WERI-Rb-1 (cell line): ENCODE measurements around the gene AK2.

Experiments
- DNase-seq: peaks from one replicate; pipeline ENCODE4 v3.0.0-alpha.2; 2020
- H3K27ac ChIP-seq: fragments of 250-450 bp; sonication (Bioruptor Pico); 2 replicates; pipeline ENCODE4 v1.5.1; 2020; ENCODE audit warnings: mild to moderate bottlenecking, moderate library complexity
- H3K27me3 ChIP-seq: fragments of 250-450 bp; sonication (Bioruptor Pico); 2 replicates; pipeline ENCODE4 v1.5.1; 2021; ENCODE audit warnings: mild to moderate bottlenecking, low read depth, moderate library complexity; ENCODE audit not compliant: insufficient read depth, severe bottlenecking
- H3K36me3 ChIP-seq: fragments of 250-450 bp; sonication (Bioruptor Pico); 2 replicates; pipeline ENCODE4 v1.5.1; 2020; ENCODE audit warnings: mild to moderate bottlenecking, moderate library complexity
- H3K4me3 ChIP-seq: 2 replicates; pipeline ENCODE4 v1.5.1; 2011; ENCODE audit warnings: low read depth, mild to moderate bottlenecking, control low read depth, low read length
- H3K9me3 ChIP-seq: fragments of 250-450 bp; sonication (Bioruptor Pico); 2 replicates; pipeline ENCODE4 v1.5.1; 2021; ENCODE audit warnings: mild to moderate bottlenecking, moderate library complexity; ENCODE audit not compliant: severe bottlenecking
- CTCF ChIP-seq: IDR thresholded peaks from 2 replicates; pipeline ENCODE4 v1.5.1; 2011; ENCODE audit warnings: low read depth, mild to moderate bottlenecking, control low read depth, inconsistent platforms, low read length

Gene AK2

GRCh38 chr1:32990887-32991286, 45.8 kb downstream of the AK2 start:
- no peak for TF ChIP-seq CTCF
- no peak overlapping the region for H3K27ac ChIP-seq

GRCh38 chr1:32989160-32990050, 47.3 kb downstream of the AK2 start:
- TF ChIP-seq CTCF, result no peak
- Histone ChIP-seq H3K27ac (no peak overlapping the region), H3K9me3 (no peaks in the 10 kb centered on the region), H3K36me3 (no peaks in the 10 kb centered on the region), H3K4me3 (no peak overlapping the region), H3K27me3 (no peaks in the 10 kb centered on the region)
- no peak for DNase-seq

More at GRCh38 chr1:32990887-32991286, 45.8 kb downstream of the AK2 start:
- no peak for DNase-seq
- H3K36me3 ChIP-seq, result no peaks in the 10 kb centered on the region
- no peaks in the 10 kb centered on the region for H3K27me3 ChIP-seq
- no peak overlapping the region for H3K4me3 ChIP-seq
- H3K9me3 ChIP-seq, result no peaks in the 10 kb centered on the region

- TF ChIP-seq CTCF, result no peak
- Histone ChIP-seq H3K27ac (no peak overlapping the region), H3K4me3 (no peak overlapping the region), H3K36me3 (no peaks in the 10 kb centered on the region), H3K27me3 (no peaks in the 10 kb centered on the region), H3K9me3 (no peaks in the 10 kb centered on the region)
- no peak for DNase-seq
These were observed 48.0 kb downstream of the AK2 start for GRCh38 chr1:32988665-32989064.

GRCh38 chr1:32985226-32985625, 51.5 kb downstream of the AK2 start:
- no peak for TF ChIP-seq CTCF
- no peaks in the 10 kb centered on the region for H3K36me3 ChIP-seq
- H3K27me3 ChIP-seq, result no peaks in the 10 kb centered on the region
- DNase-seq, result no peak
- no peak overlapping the region for H3K27ac ChIP-seq
- H3K4me3 ChIP-seq, result no peak overlapping the region
- no peaks in the 10 kb centered on the region for H3K9me3 ChIP-seq

- TF ChIP-seq CTCF, result no peak
These were observed 52.1 kb downstream of the AK2 start for GRCh38 chr1:32984455-32985171.

More at GRCh38 chr1:32984455-32985171, 52.1 kb downstream of the AK2 start:
- Histone ChIP-seq H3K27me3 (no peaks in the 10 kb centered on the region), H3K9me3 (no peaks in the 10 kb centered on the region), H3K36me3 (no peaks in the 10 kb centered on the region), H3K4me3 (no peak overlapping the region), H3K27ac (no peak overlapping the region)
- no peak for DNase-seq
